NCI-H510A (cell line): ENCODE data around the gene TRPC4.

Experiments used
- DNase-seq: peaks from one replicate; lab custom pipeline; 2025; lab: John Stamatoyannopoulos, UW

Gene TRPC4

GRCh38 chr13:37869756-37870488, at the start of gene TRPC4:
TSS of gene TRPC4 (minus strand) at chr13:37869772. CDS start at chr13:37783333, 86,439 bp downstream.
- no peak for DNase-seq

- DNase-seq, result no peak
Measured at GRCh38 chr13:37918751-37919150, 49.2 kb upstream of the TRPC4 start.

GRCh38 chr13:37918116-37918714, 48.6 kb upstream of the TRPC4 start:
- no peak for DNase-seq

- DNase-seq, result no peak
Measured at GRCh38 chr13:37914781-37915391, 45.3 kb upstream of the TRPC4 start.

GRCh38 chr13:37910790-37911189, 41.2 kb upstream of the TRPC4 start:
- no peak for DNase-seq

GRCh38 chr13:37906880-37907279, 37.3 kb upstream of the TRPC4 start:
- no peak for DNase-seq

GRCh38 chr13:37905736-37906135, 36.2 kb upstream of the TRPC4 start:
- no peak for DNase-seq

GRCh38 chr13:37899753-37900152, 30.2 kb upstream of the TRPC4 start:
- DNase-seq, result no peak

- no peak for DNase-seq
Measured at GRCh38 chr13:37893321-37893720, 23.7 kb upstream of the TRPC4 start.

- DNase-seq, result no peak
Measured at GRCh38 chr13:37889820-37890219, 20.2 kb upstream of the TRPC4 start.

- no peak for DNase-seq
Measured at GRCh38 chr13:37889102-37889501, 19.5 kb upstream of the TRPC4 start.

- no peak for DNase-seq
Measured at GRCh38 chr13:37886879-37887278, 17.3 kb upstream of the TRPC4 start.

GRCh38 chr13:37884674-37885073, 15.1 kb upstream of the TRPC4 start:
- no peak for DNase-seq

GRCh38 chr13:37884026-37884425, 14.5 kb upstream of the TRPC4 start:
- DNase-seq, result no peak

GRCh38 chr13:37878921-37879320, 9.3 kb upstream of the TRPC4 start:
- DNase-seq, result no peak

- DNase-seq, result no peak
Measured at GRCh38 chr13:37878496-37878895, 8.9 kb upstream of the TRPC4 start.

- no peak for DNase-seq
Measured at GRCh38 chr13:37870895-37871550, 1.5 kb upstream of the TRPC4 start.

- DNase-seq, result no peak
Measured at GRCh38 chr13:37870489-37870845, 895 bp upstream of the TRPC4 start.

GRCh38 chr13:37869506-37869755, 141 bp downstream of the TRPC4 start:
- DNase-seq, result no peak

- no peak for DNase-seq
Measured at GRCh38 chr13:37868691-37869505, 674 bp downstream of the TRPC4 start.

- DNase-seq, result no peak
Measured at GRCh38 chr13:37863708-37864107, 5.9 kb downstream of the TRPC4 start.

GRCh38 chr13:37835392-37835791, 34.2 kb downstream of the TRPC4 start:
- DNase-seq, result no peak
